ENCODE measurements around the gene VMP1.
"Not testable (repeated sequence)": the region's sequence is repeated elsewhere in the genome, so short reads cannot be mapped to it uniquely, and the experiment has no call there.

VMP1 gene

DNA sequence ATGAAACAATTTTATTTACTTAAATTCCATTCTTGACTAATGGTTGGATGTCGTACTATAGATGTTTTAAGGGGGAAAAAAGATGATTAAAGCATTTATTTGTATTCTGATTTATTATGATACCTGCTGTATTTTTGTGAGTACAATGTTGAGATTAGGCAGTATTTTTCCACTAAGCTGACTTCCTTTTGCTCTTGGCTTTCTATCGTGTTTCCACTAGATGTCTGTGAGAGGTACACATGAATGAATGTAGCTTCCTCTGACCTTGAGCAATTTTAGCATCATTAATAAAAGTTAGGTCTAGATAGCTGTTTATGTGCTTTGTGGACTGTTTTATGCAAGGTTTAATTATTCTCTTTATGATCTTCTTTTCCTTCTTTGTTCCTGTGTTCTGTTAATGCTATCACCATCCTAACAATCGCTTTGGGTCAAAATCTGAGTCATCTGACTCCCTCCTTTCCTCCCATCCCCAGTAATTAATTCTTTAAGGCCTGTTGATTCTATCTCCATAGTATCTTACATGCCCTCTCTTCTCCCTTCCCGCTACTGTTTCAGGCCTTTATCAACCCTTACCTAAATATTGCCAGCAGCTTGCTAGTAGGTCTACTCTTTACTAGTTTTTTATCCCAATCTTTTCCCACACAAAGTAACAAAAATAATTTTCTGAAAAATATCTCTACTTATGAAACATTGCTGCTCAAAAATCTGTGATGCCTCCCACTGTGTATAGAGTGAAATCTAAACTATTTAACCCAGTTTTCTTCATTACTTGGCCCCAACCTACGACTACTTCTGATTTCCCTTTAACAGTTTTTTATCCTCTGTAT is 76.0 kb downstream of the VMP1 start:
- DNase-seq = no peak

DNA sequence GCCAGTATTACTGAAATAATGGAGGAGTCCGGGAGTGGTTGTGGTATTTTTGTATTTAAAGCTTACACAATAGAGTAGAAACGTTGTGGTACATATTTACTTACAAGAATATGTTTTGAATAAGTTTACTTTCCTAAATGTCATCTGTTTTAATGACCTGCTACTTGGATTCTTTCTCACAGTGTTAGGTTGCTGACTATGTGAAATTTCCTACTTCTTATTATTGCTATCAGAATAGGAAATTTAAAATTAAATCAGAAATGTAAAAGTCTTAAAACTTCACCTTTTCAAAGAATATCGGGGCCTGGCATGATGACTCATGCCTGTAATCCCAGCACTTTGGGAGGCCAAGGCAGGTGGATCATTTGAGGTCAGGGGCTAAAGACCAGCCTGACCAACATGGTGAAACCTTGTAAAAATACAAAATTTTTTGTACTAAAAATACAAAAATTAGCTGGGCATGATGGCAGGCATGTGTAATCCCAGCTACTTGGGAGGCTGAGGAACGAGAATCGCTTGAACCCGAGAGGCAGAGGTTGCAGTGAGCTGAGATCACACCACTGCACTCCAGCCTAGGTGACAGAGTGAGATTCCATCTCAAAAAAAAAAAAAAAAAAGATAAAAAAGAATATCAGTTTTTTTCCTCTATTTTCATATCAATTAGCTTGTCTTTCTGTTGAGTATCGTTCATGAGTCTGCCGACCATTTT is 77.8 kb downstream of the VMP1 start:
- no peak for DNase-seq

DNA sequence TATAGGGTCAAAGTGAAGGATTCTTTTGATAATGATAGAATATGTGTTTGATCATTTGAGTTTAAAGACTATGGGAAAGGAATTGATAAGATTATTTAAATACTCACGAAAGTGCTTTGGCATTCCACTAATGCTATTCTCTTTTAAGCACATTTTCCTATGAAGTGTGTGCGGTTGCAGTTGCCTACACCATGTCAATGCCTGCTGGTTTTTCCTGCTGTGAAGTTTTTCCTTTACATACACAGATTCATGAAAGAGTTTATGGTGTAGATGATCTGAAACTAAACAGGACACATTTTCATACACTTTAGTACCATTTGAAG is 78.7 kb downstream of the VMP1 start:
- no peak for DNase-seq

DNA sequence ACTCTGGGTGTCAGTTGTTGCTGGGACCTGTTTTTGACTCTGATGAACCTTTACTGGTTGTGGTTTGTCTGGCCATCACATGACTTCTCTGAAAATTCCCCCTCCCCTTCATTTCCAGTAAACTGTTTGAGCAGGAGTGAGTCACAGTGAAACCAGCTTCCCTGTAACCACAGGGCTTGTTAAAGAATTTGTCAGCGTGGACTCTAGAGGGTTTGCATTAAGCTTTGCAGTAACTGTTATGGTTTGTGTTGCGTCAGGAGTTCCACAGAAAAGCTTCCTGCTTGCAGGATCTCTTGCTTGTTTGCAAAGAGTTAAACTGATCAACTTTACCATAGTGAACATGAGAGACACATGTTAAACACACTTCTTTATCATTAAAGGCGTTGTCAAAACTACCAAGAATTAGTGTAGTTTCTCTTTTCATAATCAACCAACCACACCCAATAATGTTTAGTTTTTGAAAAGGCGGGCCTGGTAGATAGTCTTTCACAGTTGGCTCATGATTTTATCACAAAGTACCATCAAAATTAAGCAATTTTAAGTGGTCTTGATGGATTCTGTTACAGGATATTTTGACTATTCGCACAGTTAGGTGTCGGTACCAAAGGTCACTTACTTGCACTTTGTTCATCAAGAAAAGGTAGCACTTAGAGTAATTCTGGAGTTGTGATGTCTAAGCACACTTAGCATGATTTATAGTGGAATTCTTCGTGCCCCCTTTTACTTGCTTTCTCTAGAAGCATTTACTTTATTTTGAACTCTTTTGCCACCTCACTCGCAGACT is 79.3 kb downstream of the VMP1 start:
- peak; percentile 77 for DNase-seq

DNA sequence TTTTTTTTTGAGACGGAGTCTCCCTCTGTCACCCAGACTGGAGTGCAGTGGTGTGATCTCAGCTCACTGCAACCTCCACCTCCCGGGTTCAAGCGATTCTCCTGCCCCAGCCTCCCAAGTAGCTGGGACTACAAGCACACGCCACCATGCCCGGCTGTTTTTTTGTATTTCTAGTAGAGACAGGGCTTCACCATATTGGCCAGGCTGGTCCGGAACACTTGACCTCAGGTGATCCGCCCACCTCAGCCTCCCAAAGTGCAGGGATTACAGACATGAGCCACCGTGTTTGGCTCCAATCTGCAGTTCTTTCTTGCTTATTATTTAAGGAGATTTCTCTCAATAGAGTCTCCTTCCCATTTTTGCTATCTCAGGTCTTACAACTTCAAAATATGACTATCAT is 82.4 kb downstream of the VMP1 start:
- not testable (repeated sequence) for DNase-seq

DNA sequence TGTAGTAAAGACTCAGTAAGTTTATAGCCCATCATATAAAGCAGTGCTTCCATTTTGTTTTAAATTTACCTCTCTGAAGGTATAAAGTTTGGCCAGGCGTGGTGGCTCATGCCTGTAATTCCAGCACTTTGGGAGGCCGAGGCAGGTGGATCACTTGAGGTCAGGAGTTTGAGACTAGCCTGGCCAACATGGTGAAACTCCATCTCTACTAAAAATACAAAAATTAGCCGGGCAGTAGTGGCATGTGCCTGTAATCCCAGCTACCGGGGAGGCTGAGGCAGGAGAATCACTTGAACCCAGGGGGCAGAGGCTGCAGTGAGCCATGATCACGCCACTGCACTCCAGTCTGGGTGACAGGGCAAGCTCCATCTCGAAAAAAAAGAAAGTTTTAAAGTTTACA is 83.0 kb downstream of the VMP1 start:
- DNase-seq = not testable (repeated sequence)

DNA sequence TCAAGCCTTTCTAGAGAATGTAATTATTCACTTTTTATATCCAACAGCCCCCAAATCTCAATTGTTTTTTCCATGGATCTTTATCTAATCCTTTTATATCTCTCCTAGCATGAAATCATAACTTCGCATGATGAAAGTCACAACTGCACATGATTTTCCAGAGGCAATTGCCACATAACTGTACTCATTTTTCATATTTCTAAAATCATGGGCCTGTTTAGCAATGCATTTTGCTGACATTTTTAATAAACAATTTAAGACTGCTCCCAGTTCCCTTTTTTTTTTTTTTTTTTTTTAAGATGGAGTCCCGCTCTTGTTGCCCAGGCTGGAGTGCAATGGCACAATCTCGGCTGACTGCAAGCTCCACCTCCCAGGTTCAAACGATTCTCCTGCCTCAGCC is 83.5 kb downstream of the VMP1 start:
- DNase-seq = no peak

DNA sequence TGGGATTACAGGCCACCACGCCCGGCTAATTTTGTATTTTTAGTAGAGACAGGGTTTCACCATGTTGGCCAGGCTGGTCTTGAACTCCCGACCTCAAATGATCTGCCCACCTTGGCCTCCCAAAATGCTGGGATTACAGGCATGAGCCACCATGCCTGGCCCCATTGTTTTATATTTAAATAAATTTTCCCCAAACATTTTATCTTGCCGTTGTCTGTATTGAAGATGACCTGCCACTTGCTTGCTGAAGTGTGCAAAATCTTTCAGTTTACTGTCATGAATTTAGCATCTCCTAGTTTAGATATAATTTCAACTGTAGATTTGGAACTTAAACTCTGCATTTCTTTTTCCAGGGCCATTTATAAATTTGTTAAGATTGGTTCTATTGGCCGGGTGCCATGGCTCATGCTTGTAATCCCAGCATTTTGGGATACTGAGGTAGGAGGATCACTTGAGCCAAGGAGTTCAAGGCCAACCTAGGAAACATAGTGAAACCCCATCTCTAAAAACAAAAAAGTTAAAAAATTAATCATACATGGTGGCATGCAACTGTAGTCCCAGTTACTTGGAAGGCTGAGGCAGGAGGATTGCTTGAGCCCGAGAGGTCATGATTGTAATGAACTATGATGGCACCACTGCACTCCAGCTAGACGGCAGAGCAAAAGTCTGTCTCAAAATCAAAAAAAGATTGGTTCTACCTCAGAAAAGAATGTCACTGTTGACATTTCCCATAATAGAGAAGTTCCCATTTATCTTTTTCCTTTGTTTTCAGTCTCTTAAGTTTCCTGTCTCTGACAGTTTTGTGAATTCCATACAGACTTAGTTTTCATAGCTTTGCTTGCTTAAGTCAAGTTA is 84.4 kb downstream of the VMP1 start:
- no peak for DNase-seq

DNA sequence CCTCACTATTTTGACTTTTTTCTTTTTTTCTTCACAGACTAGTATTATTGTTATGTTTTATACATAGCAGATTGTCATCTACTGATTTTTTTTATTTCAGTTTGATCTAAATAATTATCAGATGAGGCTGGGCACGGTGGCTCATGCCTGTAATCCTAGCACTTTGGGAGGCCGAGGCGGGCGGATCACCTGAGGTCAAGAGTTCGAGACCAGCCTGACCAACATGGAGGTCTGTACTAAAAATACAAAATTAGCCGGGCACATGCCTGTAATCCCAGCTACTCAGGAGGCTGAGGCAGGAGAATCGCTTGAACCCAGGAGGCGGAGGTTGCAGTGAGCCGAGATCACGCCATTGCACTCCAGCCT is 85.0 kb downstream of the VMP1 start:
- DNase-seq = not testable (repeated sequence)

DNA sequence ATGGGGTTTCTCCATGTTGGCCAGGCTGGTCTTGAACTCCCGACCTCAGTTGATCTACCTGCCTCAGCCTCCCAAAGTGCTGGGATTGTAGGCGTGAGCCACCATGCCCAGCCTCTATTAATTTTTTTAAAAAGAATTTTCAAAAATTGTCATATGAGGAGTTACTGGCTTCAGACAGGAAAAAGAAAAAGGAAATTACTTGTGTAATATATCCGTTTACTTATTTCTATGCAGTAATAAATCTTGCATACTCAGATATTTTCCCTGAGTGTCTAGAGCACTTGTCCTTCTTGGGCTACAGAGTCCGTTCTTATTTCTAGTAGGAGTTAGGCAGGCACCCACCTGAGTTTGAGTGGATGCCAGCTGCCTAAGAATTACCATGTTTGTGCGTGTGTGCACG is 85.8 kb downstream of the VMP1 start:
- DNase-seq = no peak

DNA sequence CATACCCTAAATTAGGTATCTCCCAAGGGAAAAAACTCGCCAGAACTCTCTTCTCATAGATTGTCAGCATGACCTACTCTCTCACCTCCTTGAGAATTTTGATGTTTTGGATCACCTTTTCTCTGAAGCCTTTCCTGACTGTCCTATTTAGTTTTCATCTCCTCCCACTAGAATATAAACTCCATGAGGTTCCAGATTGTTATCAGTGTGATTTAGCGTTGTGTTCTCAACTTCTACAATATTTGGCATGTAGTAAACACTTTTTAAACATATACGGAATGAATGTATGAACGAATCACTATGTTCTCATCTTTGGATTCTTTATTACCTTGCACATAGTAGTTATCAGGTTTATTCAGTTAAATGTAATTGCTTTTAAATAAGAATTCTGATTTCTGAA is 88.7 kb downstream of the VMP1 start:
- DNase-seq = no peak

DNA sequence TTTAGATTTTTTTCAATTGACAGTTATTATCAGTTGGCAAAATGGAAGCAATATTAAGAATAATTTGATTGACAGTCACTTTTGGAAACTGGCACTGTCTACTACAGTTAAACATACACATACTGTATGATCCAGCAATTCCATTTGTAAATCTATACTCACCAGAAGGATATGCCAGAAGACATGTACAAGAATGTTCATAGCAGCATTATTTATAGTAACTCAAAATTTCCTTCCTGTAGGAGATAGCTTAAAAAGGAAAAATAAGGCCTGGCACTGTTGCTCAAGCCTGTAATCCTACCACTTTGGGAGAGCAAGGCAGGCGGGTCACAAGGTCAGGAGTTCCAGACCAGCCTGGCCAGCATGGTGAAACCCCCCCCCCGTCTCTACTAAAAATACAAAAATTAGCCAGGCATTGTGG is 89.3 kb downstream of the VMP1 start:
- no peak for DNase-seq

DNA sequence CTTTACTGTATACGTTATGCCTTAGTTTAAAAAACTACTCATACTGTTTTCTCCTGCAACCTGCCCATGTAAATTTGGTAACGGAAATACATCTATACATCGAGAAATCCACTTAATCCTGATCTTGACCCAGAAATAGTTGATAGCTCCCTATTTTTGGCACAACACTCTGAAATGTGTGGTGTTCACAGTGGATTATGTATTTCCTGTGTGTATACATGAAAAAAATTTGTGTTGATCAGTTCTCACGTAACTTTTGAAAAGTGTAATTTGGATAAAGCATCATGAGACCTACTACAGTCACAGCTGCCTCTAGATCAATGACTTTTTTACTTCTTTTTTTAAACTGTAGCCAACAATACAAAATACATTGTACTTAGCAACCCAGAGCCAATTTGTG is 90.7 kb downstream of the VMP1 start:
- no peak for DNase-seq

DNA sequence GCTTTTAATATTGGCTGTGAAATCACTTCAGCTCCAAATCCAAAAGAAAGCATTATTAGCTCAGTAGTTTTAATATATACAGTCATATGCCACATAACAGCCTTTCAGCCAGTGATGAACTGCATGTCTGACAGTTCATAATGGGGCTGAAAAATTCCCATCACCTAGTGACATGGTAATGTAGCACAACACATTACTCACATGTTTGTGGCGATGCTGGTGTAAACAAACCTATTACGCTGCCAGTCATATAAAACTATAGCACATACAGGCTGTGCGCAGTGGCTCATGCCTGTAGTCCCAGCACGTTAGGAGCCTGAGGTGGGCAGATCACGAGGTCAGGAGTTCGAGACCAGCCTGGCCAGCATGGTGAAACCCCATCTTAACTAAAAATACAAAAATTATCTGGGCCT is 93.1 kb downstream of the VMP1 start:
- no peak for DNase-seq

DNA sequence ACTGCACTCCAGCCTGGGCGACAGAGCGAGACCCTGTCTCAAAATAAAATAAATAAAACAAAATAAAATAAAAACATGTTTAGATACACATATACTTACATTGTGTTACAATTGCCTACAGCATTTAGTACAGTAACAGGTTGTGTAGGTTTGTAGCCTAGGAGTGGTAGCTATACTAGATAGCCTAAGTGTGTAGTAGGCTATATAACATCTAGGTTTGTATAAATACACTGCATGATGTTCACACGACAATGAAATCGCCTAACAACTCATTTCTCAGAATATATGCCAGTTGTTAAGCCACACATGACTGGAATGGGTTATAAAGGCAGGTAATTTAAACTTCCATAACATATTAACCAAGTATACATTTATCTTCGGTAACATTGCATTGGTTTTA is 94.7 kb downstream of the VMP1 start:
- DNase-seq = no peak

DNA sequence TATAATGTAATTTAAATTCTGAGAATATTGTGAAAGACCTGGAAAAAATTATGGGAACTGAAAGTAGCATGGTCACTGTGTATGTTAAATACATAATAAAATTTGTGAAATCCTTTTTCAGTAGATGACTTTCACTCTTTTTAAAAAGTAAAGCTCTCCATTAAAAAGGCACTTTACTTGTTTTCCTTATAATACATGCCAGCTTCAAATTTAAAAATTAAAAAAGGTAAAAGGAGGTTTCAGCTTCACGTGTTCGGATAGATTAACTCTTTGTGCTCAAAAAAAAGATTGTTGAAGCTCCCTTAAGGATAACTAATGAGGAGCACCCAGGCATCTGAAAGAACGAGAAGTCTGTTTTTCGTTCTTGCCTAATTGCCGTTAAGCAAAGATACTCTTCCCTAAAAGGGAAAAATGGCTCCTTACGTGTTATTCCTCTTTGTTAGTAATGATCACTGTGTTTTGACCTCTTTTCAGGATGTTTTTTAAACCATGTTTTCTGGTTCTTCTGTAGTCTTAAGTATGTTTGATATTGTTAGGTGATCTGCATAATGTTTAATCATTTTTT is 97.5 kb downstream of the VMP1 start:
- no peak for DNase-seq

DNA sequence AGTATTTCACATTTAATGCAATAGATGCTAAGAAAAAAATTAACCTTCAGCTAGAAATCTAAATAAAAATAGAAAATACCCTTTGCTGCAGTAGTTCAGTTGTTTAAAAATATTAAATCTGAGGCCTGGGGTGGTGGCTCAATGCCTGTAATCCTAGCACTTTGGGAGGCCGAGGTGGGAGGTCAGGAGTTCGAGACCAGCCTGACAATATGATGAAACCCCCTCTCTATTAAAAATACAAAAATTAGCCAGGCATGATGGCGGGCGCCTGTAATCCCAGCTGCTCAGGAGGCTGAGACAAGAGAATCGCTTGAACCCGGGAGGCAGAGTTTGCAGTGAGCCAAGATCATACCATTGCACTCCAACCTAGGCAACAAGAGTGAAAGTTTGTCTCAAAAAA is 98.9 kb downstream of the VMP1 start:
- not testable (repeated sequence) for DNase-seq

DNA sequence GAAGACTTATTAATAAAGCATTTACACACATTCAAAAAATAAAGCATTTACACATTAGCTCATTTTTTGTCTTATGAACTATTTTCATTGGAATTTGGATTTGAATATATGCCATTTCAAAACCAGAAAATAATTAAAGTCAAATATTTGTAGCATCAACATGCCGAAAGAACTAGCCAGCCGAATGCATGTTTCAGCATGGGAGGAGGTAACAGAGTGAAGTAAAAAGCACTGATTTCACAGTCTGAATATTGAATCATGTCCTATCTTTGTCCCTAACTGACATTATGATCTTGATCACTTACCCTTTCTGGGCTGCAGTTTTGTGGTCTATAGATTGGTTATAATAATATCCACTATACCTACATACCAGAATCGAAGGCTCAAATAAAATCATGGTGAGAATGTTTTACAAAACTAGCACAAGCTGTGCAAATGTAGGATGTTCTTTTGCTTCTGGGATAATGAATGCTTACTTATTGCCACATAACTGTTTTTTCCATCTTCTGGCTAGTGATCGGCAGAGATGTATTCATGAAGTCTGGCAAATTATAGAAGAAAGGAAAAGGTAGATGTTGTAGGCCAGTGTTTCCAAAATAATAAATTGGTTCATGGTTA is 100.5 kb downstream of the VMP1 start:
- DNase-seq = no peak

DNA sequence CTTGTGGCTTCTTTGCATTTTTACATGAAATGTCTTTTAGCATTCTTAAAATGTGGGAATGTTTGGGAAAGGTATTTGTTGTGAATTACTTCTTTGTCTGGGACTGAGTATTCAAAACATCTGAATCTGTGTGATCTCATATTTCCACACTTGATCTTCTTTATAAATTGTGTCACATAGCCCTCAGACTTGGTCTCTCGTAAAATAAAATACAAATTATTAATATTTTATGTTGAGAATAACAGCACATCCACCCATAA is 103.4 kb downstream of the VMP1 start:
- no peak for DNase-seq

DNA sequence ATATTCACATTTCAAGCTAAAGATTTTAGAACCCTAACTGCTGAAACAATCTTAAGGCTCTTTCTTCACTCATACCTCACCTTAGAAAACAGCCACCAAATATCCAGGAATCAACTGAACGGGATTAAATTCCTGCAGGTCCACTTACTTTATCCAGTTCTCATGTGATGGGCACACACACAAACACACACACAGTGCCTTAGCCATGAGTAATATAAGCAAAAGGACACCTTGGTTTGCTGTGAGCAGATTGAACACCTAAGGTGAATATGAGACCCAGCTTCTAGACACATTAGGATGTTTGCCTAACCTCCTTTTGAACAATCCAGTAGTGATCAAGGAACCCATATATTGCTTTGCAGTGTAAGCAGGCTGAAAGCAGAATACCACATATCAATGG is 103.8 kb downstream of the VMP1 start:
- DNase-seq = no peak

DNA sequence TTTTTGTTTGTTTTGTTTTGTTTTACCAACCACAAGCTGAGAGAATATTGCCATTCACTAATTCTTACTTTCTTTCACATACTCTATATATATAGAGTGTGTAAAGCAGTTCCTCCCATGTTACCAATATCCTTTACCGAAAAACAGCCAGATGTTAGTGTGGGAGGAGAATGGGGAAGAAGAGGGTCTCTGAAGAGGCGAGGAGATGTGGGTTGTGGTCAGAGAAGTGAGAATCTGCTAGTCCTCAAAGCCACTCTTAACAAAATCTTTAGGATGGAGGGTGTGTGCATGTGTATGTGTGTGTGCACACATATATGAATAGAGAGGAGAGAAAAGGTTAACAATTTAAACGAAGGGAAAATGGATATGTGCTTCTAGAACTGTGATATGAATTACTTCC is 104.7 kb downstream of the VMP1 start:
- no peak for DNase-seq

DNA sequence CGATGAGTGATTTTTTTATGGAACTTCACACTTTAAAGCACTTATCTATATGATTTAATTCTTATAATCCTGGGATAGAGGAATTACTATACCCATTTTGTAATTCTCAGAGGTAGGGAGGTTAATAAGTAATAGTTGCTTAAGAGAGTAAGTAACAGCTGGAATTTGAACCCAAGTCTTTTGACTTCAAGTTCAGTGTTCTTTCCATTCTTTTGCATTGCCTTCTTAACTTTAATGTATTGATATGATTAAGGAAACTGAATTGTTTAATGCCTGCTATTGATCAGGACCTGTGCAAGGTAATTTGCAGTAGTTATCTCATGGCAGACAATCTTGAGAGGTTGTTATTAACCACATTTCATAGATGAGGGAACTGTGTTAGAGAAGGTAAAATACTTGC is 106.8 kb downstream of the VMP1 start:
- DNase-seq = no peak

DNA sequence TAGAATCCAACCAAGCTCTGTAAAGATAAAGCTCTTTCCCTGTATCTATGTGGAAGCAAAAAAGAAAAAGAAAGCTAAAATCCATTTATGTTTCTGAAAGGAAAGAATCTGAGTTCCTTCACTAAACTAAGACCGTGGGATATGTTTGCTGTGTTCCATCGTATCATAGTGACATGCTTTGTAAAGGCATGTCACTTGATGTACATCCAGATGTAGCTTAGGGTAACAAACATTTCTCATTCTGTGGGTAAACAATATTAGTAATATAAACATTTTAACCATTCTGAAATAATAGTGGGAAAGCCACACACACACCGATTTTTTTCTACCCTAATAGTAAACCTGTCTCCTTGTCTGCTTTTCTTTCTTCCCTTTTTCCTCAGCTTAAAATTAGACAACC is 107.2 kb downstream of the VMP1 start:
- no peak for DNase-seq

All from stimulated activated naive CD4-positive, alpha-beta T cell treated with Interleukin-2 at 50 U/mL for 16 hours (primary cell).